Activated CD4-positive, alpha-beta T cell treated with anti-CD3 and anti-CD28 coated beads for 4 hours (primary cell): ENCODE data around the gene MAN2A2.

Source experiments
- DNase-seq, 2 donors: peaks; one replicate each; pipeline ENCODE4 v3.0.0-alpha.2; 2020

MAN2A2 gene

GRCh38 chr15:90902840-90903732 lies at the start of gene MAN2A2:
Gene MAN2A2, plus strand, starts transcription at chr15:90903302. Its CDS starts 906 bp downstream, at chr15:90904208.
- DNase-seq = peak; percentile 73 to 82

DNA sequence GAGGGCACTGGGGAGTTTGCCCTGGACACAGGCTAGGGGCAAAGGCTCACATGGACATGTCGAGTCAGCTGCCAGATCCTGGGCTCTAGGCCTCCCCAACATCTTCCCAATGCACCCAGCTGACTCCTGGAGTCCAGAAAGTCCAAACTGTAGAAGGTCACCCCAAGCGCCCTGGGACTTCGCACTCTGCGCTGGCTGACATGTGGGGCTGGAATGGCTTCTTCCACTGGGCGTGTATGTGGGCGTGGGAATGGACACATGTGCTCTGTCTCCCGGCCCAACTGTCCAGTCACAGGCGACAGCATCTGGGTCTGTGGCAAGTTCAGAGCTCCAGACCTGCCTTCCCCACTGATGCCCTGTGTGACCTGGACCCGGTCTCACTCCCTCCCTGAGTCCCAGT lies 48.0 kb upstream of the MAN2A2 start:
- DNase-seq = no peak

GRCh38 chr15:90857337-90857736 lies 45.8 kb upstream of the MAN2A2 start:
- no peak for DNase-seq

DNA sequence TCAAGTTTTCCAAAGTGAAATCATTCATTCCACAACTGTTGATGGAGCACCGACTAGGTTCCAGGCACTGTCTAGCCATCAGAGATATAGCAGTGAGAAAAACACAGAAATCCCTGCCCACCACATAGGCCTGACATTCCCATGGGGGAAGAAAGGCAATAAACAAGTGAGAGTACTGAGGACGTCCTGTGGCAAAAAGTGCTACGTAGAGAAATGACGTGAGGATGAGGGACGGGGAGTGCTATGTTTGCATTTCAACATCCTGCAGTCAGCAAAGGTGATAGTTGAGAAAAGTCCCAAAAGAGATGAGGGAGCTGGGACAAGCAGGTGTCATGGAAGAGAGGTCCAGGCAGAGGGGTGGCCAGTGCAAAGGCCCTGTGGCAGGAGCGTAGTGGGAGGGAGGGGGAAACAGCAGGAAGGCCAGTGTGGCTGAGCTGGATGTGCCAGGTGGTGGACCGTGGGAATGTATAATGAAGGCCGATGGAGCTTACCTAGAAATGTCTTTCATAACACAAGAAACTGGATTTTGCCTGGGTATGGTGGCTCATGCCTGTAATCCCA lies 45.1 kb upstream of the MAN2A2 start:
- DNase-seq = no peak

DNA sequence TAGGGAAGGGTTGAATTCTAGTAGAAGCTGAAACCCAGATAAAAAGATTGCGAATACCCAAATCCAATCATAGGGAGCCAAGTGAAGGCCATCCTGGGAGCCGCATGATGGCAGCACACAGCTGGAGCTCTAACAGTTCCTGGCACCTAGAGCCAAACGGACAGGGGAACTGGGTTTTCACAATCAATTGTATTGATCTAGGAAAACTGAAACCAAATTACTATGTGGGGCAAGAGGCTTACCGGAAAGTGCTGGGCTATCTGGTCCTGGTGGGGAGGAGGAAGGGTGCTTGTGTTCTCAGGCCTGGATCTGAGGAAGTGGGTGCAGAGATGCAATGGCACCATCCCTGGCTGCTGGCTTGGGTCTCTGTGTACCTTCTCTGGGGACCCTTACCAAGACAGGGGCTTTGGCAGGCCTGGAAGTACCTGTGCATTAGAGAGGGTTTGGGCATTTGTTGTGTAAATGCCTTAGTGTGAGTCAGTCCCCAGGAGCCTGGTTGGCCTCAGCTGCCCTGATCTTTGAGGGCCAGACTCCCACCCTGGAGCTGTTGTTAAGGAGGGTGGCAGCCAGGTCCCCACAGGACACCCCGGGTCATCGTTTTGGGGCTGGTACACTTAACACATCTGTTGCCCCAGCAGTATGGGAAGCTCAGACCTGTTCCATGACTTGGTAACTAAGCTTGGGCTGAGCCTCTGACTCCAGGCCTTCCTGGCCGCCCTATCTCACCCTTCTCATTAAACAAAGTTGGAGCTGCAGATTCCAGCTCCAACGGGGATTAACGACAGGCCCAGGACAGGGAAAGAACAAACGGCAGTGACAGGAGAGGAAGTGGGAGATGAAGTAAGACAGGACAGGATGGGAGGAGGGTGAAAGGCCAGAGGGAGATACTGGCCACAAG lies 43.6 kb upstream of the MAN2A2 start:
- no peak for DNase-seq

GRCh38 chr15:90860450-90860849 lies 42.7 kb upstream of the MAN2A2 start:
- no peak for DNase-seq

DNA sequence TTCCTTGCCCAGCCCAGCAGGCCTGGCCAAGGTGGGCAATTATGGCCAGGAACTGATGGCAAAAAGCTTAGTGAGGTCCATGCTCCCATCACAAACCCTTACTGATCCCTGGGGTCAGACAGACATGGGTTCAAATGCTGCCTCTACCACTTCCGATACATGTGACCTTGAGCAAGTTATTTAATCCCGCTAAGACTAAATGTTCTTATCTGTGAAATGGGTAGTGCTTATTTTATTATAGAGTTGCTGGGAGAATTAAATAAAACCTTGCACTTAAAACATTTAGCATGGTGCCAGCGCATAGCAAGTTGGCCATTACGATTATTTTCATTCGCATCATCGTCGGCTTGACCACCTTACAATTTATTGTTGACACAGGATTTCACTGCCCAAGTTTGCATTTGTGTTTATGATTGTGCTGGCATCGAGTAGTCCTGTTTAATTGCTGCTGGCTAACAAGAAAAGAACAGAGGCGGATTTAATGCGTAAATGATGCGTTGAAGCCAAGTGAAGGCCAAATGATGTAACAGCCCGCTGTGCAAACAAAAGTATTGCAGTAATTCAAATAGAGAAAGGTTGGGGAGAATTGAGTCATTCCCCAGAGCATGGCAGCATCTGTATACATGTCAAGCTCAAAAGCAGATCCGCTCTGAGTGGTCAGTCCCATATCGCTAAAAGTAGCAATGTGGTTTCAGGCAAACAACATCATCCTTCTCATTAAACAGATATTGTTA lies 42.0 kb upstream of the MAN2A2 start:
- DNase-seq = no peak

GRCh38 chr15:90862487-90862886 lies 40.6 kb upstream of the MAN2A2 start:
- DNase-seq = no peak

GRCh38 chr15:90862964-90863778 lies 39.9 kb upstream of the MAN2A2 start:
- DNase-seq = no peak

DNA sequence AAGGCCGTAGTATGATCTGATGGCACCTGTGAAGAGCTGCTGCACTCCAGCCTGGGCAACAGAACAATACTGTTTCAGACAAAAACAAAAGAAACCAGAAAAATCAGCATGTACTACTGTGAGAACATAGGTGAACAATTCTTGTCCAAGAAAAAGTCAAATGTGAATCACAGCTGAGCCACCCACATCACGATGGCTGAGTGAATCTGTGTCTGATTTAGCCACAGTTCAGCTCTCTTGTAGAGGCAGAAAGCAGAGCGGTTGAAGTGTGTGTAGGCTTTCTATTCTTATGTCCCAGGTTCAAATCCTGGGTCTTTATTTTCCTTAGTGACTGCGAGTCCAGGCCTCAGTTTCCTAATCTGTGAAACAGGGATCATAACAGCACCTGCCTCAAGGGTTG lies 39.1 kb upstream of the MAN2A2 start:
- no peak for DNase-seq

DNA sequence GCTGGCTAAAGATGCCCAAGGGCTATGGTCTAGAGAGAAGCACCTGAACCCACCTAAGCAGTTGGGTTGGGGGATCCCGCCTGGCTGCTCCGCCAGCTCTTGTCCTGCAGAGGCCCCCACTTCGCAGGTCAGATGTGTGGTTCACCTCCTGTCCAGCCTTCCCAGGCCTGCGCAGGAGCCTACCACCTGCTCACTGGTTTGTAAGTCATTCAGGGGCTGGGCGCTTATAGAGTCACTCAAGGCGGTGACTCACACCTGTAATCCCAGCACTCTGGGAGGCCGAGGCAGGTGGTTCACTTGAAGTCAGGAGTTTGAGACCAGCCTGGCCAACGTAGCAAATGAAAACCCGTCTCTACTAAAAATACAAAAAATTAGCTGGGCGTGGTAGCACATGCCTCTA lies 38.6 kb upstream of the MAN2A2 start:
- DNase-seq = no peak

- DNase-seq = no peak
These were observed 37.4 kb upstream of the MAN2A2 start for GRCh38 chr15:90865702-90866101.

GRCh38 chr15:90866161-90866715 lies 36.9 kb upstream of the MAN2A2 start:
- no peak for DNase-seq

- DNase-seq = no peak
These were observed 36.3 kb upstream of the MAN2A2 start for GRCh38 chr15:90866800-90867199.

DNA sequence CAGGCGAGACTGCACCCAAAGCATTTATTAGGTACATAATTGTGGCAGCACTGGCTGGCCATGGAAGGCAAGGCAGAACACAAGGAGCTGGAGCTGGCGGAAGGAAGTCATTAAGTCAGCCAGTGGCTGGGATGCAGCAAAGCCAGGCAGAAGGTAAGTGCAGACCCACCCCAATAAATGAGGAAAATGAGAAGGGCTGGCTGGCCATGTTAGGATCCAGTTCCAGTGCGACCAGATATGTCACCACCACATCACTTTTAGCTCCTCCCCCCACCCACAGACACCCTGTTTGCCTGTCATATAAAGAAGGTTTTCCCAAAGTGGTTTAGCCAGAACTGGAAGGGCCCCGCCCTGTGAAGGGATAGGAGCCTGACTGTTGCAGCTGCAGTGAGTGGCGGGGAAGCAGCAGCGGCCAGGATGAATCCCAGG lies 34.8 kb upstream of the MAN2A2 start, which contains the start of gene FURIN:
TSS of gene FURIN (plus strand) at position 328 of the 429 bp plus-strand sequence. CDS start 7,153 bp downstream, outside the sequence.
- DNase-seq = no peak

DNA sequence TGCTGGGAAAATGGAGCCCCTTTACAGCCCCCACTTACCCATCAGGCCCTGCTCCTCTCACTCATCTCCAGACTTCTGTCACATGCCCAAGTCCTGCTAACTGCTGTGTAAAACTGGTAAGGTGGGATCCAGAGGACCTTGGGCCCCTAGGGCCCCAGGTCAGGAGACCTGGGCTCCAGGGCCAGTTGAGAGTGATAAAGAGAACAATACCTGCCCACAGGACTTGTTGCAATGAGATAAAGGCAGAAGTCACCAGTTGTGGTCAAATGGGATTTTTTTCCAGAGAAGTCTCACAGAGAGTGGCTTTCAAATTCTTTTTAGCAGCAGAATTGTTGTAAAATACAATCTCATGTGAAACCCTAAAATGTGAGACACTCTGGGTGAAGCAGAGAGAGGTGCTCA lies 34.0 kb upstream of the MAN2A2 start:
- no peak for DNase-seq

GRCh38 chr15:90869601-90870353 lies 33.3 kb upstream of the MAN2A2 start:
- peak; percentile 52 to 57 for DNase-seq

- no peak for DNase-seq
These were observed 32.6 kb upstream of the MAN2A2 start for GRCh38 chr15:90870354-90871138.

- no peak for DNase-seq
These were observed 31.9 kb upstream of the MAN2A2 start for GRCh38 chr15:90871139-90871715.
